ENCODE results near the gene KCNJ4.

KCNJ4 gene

DNA sequence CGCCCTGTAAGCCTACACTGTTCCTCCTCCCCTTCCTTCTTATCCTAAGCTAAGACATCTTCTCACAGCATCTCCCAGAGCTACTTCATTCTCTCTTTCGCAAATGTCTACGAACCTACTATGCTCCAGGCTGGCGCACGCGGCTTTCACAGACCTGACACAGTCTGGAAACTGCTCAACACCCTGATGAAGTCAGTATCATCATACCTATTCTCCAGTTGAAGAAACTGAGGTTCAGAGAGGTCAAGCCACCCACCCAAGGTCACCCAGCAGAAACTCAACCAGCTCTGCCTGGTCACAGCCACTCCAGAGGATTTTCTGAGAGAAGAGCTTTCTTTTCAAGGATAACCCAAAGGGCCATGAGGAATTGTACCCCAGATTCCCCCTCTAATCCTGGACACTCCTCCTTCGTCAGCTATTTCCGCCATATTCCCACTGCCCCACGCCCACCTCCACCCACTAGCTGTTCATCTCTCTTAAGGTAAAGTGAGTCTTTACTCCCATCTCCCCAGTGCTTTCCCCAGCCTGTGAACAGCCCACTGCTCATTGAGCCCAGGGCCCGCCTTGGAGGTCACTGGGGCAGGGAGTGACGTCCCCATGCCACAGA lies 1.8 kb downstream of the KCNJ4 start:
- DNase-seq, result no peak
- Mint-ChIP-seq H3K4me3 (peak overlapping the region; percentile 55), H3K9me3 (no peaks in the 10 kb centered on the region), H3K27ac (no peak overlapping the region), H3K36me3 (ENCODE audit: low read depth) (no peaks in the 10 kb centered on the region), H3K4me1 (peaks cover 42% of the 10 kb centered on the region), H3K27me3 (ENCODE audit: low read depth, poor library complexity) (peaks cover 65% of the 10 kb centered on the region)
- TF ChIP-seq, protein P1, sequence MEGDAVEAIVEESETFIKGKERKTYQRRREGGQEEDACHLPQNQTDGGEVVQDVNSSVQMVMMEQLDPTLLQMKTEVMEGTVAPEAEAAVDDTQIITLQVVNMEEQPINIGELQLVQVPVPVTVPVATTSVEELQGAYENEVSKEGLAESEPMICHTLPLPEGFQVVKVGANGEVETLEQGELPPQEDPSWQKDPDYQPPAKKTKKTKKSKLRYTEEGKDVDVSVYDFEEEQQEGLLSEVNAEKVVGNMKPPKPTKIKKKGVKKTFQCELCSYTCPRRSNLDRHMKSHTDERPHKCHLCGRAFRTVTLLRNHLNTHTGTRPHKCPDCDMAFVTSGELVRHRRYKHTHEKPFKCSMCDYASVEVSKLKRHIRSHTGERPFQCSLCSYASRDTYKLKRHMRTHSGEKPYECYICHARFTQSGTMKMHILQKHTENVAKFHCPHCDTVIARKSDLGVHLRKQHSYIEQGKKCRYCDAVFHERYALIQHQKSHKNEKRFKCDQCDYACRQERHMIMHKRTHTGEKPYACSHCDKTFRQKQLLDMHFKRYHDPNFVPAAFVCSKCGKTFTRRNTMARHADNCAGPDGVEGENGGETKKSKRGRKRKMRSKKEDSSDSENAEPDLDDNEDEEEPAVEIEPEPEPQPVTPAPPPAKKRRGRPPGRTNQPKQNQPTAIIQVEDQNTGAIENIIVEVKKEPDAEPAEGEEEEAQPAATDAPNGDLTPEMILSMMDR (IDR thresholded peaks at IDR 0.05), result no peak

DNA sequence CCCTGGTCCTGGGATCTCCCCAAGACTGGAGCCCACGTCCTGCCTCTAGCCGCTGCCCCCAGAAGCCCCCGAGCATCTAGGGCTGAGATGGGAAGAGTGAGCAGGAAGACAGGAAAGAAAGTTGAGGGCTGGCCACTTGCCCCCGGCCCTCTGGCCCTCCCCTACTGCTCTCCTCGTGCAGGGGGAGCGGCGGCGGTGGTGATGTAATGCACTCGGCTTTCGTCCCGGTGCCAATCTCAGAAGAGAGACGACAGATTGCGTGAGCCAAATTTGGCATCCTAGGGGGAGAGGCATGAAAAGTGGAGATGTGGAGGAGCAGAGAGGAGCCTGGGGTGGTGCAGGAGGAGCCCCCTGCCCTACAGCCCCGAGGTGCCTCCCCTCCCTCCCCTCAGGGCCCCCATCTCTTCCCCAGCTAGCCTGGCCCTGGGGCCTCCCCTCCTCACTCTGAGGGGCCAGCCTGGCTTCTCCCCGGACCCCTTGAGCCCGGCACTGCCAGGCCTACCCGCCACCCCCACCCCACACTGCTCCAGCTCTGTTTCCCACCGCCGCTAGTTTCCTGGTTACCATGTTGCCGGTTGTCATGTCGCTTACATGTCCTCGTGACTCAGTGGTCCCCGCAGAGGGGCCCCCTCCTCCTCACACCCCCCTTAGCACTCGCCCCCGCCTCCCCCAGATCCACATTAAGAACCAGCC lies 2.5 kb downstream of the KCNJ4 start:
- no peak for DNase-seq
- Mint-ChIP-seq H3K27ac (no peak overlapping the region), H3K36me3 (ENCODE audit: low read depth) (no peaks in the 10 kb centered on the region), H3K4me1 (peaks cover 36% of the 10 kb centered on the region), H3K27me3 (ENCODE audit: low read depth, poor library complexity) (peaks cover 63% of the 10 kb centered on the region), H3K9me3 (no peaks in the 10 kb centered on the region), H3K4me3 (peak overlapping the region; percentile 55)
- TF ChIP-seq, protein P1 (IDR thresholded peaks at IDR 0.05), result no peak

DNA sequence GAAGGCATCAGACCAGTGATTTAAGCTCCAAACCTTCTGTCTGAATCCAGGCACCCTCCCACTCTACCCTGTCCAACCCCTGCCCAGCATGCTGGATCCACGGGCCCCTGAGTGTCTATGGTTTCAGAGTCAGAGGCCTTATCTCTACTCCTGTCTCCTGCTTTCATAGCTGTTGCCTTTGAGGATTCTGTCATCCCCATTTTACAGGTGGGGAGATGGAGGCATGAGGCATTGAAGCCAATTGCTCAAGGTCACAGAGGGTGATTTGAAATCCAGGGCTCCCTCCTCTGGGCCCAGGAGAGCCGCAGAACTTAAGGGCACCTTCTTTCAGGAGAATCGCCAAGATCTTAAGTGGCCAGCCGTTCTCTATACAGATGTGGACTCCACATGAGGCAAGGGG lies 3.1 kb downstream of the KCNJ4 start:
- H3K4me1 Mint-ChIP-seq, result peaks cover 29% of the 10 kb centered on the region
- no peaks in the 10 kb centered on the region for H3K36me3 Mint-ChIP-seq (ENCODE audit: low read depth)
- H3K27me3 Mint-ChIP-seq (ENCODE audit: low read depth, poor library complexity), result peaks cover 60% of the 10 kb centered on the region
- no peaks in the 10 kb centered on the region for H3K9me3 Mint-ChIP-seq
- TF ChIP-seq, protein P1 (IDR thresholded peaks at IDR 0.05), result no peak
- no peak overlapping the region for H3K4me3 Mint-ChIP-seq
- no peak overlapping the region for H3K27ac Mint-ChIP-seq
- DNase-seq, result no peak

DNA sequence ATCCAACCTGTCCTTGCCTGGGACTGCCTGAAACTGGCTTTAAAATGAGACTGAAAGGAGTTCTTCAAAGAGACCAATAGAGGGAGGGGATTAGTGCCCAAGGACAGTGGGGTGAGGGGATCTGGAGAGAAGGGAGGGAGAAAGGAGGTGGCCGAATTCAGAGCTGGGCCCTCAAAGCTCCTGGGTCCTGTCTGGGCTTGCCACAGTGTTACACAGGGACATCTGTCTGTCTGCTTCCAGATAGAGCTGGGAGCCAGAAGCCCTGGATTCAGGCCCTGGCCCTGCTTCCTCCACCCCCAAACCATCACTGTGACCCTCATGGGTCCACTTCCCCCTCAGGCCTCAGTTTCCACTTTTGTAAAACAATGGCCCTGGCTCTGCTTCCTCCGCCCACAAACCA lies 3.6 kb downstream of the KCNJ4 start:
- DNase-seq, result no peak
- Mint-ChIP-seq H3K27me3 (ENCODE audit: low read depth, poor library complexity) (peaks cover 56% of the 10 kb centered on the region), H3K4me3 (no peak overlapping the region), H3K4me1 (peaks cover 24% of the 10 kb centered on the region), H3K36me3 (ENCODE audit: low read depth) (no peaks in the 10 kb centered on the region), H3K9me3 (no peaks in the 10 kb centered on the region), H3K27ac (no peak overlapping the region)
- TF ChIP-seq, protein P1 (IDR thresholded peaks at IDR 0.05), result no peak

DNA sequence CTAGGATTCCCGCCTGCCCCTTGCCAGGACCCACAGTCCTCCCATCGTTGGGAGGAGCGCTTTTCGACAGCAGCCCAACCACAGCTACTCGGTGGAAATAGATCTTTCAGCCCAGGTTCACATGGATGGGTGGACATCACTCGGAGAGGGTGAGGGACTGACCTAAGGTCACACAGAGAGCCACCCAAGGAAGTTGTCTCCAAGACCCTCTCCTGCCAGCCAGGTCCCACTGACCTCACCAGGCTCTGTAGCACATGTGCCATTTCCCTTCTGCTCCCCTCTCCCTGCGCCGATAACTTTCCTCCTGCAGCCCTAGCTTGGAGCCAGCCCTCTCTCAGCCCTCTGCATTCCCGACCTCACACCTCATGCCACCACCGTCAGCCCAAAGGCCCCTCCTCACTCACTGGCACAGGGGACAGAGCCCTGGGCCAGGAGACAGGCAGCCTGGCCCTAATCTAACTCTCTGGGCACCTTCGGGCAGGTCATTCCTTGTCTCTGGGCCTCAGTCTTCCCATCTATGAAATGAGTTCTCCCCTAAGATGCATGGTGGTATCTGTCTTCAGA lies 4.7 kb downstream of the KCNJ4 start:
- Mint-ChIP-seq H3K36me3 (ENCODE audit: low read depth) (no peaks in the 10 kb centered on the region), H3K9me3 (no peaks in the 10 kb centered on the region), H3K27me3 (ENCODE audit: low read depth, poor library complexity) (peaks cover 56% of the 10 kb centered on the region), H3K4me3 (no peak overlapping the region), H3K4me1 (peaks cover 26% of the 10 kb centered on the region), H3K27ac (no peak overlapping the region)
- TF ChIP-seq, protein P1 (IDR thresholded peaks at IDR 0.05), result no peak
- no peak for DNase-seq
